HG02870 (cell line): ENCODE measurements around the gene MYT1.

Experiments used
- ATAC-seq: cut with Tn5 transposase; IDR thresholded peaks from one replicate; pipeline ENCODE4 v1.9.1; 2021; ENCODE audit warnings: mild to moderate bottlenecking, moderate library complexity; ENCODE audit not compliant: unreplicated experiment

Gene MYT1

GRCh38 chr20:64242797-64243475 is 78.7 kb downstream of the MYT1 start:
- no peak for ATAC-seq

- no peak for ATAC-seq
These were observed 80.1 kb downstream of the MYT1 start for GRCh38 chr20:64244281-64244805.

GRCh38 chr20:64244870-64245603 is 80.8 kb downstream of the MYT1 start:
- ATAC-seq = no peak

GRCh38 chr20:64245746-64246595 is 81.7 kb downstream of the MYT1 start:
- ATAC-seq = no peak

GRCh38 chr20:64246616-64247306 is 82.5 kb downstream of the MYT1 start:
- ATAC-seq = no peak

GRCh38 chr20:64247307-64247618 is 83.0 kb downstream of the MYT1 start:
- ATAC-seq = no peak

GRCh38 chr20:64247970-64248841 is 84.0 kb downstream of the MYT1 start:
- ATAC-seq = no peak

GRCh38 chr20:64250027-64250426 is 85.8 kb downstream of the MYT1 start:
- ATAC-seq = no peak

- ATAC-seq = no peak
These were observed 88.7 kb downstream of the MYT1 start for GRCh38 chr20:64253000-64253383.

- no peak for ATAC-seq
These were observed 89.2 kb downstream of the MYT1 start for GRCh38 chr20:64253443-64253842.

GRCh38 chr20:64254156-64254555 is 89.9 kb downstream of the MYT1 start:
- no peak for ATAC-seq

GRCh38 chr20:64254571-64255360 is 90.5 kb downstream of the MYT1 start:
- ATAC-seq = no peak

- peak; percentile 61 for ATAC-seq
These were observed 91.4 kb downstream of the MYT1 start, which contains the start of gene PCMTD2 for GRCh38 chr20:64255361-64256281. PCMTD2 (plus strand) TSS chr20:64255748; CDS start chr20:64259966, 4,218 bp downstream.

- ATAC-seq = no peak
These were observed 92.2 kb downstream of the MYT1 start for GRCh38 chr20:64256282-64256935.

GRCh38 chr20:64257107-64257757 is 93.0 kb downstream of the MYT1 start:
- ATAC-seq = no peak

GRCh38 chr20:64258071-64258823 is 94.0 kb downstream of the MYT1 start:
- ATAC-seq = no peak
